ENCODE results near the gene RHOBTB3.

GRCh38 chr5:95788493-95788892 is 57.4 kb downstream of the RHOBTB3 start:
- TF ChIP-seq CTCF (conservative IDR thresholded peaks at IDR 0.05) (no peak), ZFX (IDR thresholded peaks at IDR 0.05) (no peak)
